ENCODE measurements around the gene STARD7.

The STARD7 gene

DNA sequence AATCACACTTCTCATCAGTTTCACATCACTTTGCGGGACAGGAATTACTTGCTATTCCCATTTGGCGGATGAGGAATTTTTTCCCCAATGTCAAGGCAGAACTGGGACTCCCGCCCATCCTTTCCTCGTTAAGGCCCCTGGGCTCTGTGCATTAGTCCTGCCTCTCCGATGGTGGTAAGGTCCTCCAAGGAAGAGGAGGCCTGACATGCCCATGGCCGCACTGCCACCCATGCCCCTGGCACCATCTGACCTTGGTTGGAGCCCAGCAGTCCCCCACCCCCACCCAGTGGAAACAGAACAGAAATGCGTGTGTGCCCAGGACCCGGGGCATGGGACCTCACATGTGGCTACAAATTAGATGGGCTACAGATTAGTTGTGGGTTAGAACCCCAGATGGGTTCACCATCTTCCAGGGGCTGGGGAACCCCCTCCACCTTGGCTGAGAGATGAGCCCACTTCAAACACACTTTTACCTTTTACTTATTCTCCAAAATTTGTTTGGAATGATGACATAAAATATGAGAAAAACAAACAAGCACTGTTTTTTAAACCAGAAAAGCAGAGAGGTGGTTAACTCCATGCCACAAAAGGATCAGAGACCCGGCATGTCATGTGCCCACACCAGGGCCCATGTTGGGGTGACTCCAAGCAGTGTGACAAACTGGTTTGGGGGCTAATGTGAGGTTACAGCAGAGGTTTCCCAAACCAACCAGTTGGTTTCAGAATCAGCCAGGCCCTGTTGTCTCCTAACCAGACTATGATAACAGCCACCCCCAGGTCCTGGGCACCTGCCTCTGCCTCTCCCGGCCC, 52.4 kb downstream of the STARD7 start:
- DNase-seq = peak in 2 of 42 donors; percentile 0 to 3
- intact Hi-C loops (cut with DNase I) = no loop called here

- no peak for DNase-seq
- intact Hi-C loops (cut with DNase I) = no loop called here
Measured at GRCh38 chr2:96154506-96155380, 53.9 kb downstream of the STARD7 start.

DNA sequence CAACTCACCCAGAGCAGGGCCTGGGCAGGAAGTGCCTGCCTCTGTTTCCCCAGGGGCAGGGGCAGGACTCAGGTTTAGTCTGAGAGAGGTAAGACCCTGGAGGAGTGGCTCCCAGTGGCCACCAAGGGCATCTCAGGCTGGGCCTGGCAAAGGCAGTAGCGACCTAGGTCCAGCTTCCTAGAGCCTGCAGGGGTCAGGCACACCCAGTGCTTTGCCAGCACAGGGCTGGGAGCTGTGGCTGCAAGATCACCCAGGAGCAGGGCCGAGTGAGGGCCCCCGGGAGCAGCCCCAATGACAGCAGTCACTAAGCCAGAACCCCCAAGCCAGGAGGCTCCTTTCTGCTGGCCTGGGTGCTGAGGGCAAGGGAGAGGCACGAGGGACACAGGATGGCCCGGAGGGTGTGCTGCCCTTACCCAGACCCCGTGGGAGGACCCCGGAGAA, 54.6 kb downstream of the STARD7 start:
- intact Hi-C loops (cut with DNase I) = no loop called here
- no peak for DNase-seq

- intact Hi-C loops (cut with DNase I) = no loop called here
- DNase-seq = no peak
Measured at GRCh38 chr2:96153291-96153713, 55.3 kb downstream of the STARD7 start.

GRCh38 chr2:96152304-96153161, 56.1 kb downstream of the STARD7 start:
- no peak for DNase-seq
- intact Hi-C loops (cut with DNase I) = no loop called here

GRCh38 chr2:96151595-96152303, 56.9 kb downstream of the STARD7 start:
- DNase-seq = peak in 3 of 42 donors; percentile 0 to 4 (median 0)

DNA sequence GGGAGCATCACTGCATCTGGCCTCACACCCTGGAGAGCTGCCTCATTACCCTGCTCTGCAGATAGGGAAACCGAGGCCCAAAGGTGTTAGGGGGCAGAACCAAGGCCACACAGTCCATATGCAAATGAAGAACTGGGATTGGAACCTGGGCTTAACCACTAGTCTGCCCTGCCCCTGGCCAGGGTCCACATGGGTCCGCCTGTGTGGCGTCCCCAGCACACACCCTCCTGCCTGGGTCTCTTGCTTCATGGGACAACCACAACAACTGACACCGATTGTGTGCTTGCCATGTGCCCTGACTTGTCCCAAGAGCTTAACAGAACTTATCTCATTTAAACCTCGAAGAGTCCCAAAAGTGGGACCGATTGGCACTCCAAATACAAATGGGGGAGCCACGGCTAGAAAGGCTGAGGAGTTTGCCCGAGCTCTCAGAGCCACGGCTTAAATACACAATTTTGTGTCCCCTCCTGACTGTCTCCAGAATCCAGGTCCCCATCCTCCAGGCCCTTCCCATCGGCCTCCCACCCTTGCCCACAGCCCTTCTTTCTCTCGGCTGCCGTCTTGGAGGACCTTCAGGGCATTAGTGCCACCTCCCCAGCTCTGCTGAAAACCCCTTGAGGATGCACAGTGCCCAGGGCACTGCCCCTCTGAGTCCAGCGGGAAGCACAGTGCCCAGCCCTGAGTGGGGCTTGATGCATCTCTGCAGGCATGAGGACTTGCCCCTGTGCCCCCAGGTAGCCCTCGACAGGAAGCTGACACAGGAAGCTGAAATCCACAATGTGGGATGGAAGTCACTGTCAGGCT, 57.6 kb downstream of the STARD7 start:
- DNase-seq = peak in 2 of 42 donors; percentile 1 to 20
- intact Hi-C loops (cut with DNase I) = no loop called here

More at GRCh38 chr2:96151595-96152303, 56.9 kb downstream of the STARD7 start:
- intact Hi-C loops (cut with DNase I) = no loop called here

- intact Hi-C loops (cut with DNase I) = no loop called here
- DNase-seq = peak in 2 of 42 donors; percentile 1 to 11
Measured at GRCh38 chr2:96150007-96150640, 58.5 kb downstream of the STARD7 start.

GRCh38 chr2:96148410-96149217, 60.0 kb downstream of the STARD7 start:
- peak; percentile 38 to 91 (median 74) for DNase-seq
- intact Hi-C loops (cut with DNase I) = loop anchor here (10.0 kb wide), 1 partner anchor 116 kb away; the partner anchor contains the start of genes CIAO1 and TMEM127

DNA sequence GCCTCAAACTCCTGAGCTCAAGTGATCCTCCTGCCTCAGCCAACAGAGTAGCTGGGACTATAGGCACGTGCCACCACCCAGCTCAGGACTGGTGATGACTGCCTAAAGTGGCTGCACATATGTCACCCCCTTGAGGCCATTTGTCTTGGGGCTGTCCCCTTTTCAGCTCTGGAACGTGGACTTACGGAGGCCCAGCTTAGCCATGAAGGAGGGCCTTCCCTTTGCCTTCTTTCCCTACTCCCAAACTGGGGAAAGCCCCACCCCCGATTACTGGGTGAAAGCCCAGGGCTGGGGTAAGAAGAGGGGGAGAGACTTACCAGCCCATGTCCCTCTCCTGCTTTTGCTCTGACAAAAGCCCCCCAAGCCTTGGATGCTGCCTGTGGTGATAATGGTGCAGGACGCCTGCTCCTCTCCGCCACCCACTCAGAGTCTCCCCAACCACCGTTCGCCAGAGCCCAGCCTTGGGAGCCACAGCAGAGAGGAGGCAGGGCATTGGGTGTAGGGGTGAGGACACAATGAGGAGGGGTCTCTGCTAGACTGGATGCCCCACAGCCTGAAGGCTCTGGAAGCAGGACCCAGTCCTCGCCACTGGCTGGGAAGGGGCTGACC, 60.9 kb downstream of the STARD7 start:
- DNase-seq = peak in 2 of 42 donors; percentile 1 to 28
- intact Hi-C loops (cut with DNase I) = loop anchor here (10.0 kb wide), 1 partner anchor 117 kb away; the partner anchor contains the start of genes CIAO1 and TMEM127

DNA sequence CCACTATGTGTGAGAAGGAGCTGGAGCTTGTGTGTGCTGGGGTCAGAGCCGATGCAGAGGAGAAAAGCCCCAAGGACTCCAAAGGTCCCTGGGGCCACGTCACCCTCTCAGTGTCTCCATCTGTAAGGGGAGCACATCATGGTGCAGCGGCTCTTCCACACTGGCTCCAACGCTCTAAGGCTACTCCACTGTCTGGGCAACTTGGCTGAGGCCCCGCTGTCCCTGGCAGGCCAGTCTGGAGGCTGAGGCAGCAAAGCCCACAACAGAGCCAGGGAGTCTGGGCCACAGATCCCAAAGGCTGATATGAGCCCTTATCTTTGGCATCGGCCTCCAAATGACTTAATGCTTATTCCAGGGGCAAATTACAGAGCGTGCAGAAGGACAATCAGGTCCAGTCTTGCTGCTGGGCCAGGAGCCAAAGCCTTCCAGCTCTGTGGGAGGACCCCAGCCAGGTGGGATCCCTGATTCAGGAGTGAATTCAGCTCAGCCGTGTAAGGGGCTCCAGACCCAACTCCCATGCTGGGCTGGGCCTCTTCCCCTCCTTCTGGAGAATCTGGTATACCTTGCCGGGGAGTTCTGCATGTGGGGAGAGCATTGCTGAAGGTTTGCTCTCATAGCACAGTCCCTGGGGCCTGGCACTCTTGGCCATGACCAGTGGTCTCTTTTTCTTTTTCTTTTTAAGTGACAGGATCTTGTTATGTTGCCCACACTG, 61.6 kb downstream of the STARD7 start:
- DNase-seq = peak in 1 of 42 donors; percentile 30
- intact Hi-C loops (cut with DNase I) = loop anchor here (10.0 kb wide), 1 partner anchor 118 kb away; the partner anchor contains the start of genes CIAO1 and TMEM127

DNA sequence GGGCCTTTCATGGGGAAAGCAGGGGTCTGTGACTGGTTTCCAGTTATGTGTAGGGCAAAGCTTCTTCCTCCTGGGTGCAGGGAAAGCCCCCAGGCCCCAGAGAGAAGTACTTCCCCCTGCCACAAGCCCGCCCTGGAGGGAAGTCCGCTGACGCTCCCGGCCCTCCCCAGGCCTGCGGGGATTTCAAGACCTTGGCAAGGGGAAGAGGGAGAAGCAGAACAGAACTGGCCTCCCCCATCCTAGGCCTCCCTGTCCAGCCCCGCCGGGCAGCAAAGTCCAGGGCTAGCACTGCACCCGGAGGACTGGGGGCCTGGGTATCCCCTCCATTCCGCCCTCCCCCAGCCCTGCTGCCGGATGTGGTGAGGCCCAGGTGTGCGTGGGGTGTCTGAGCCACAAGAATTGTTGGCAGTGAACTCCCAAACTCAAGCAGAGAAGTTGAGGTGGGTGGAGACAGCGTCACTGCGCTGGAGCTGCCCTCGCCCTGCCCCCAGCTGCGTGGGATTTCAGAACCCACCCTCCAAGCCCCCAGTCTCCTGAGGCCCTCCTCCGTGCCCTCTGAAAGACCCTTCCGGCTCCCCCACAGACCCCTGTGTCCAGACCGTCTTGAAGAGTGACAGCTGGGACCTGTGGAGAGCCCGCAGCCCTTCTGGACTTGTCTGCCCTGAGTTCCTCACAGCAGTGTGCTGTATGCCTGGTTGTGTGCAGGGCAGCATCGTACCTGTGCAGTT, 62.3 kb downstream of the STARD7 start:
- peak in 35 of 42 donors; percentile 22 to 78 (median 48) for DNase-seq
- intact Hi-C loops (cut with DNase I) = loop anchor here (10.0 kb wide), 1 partner anchor 118 kb away; the partner anchor contains the start of genes CIAO1 and TMEM127

DNA sequence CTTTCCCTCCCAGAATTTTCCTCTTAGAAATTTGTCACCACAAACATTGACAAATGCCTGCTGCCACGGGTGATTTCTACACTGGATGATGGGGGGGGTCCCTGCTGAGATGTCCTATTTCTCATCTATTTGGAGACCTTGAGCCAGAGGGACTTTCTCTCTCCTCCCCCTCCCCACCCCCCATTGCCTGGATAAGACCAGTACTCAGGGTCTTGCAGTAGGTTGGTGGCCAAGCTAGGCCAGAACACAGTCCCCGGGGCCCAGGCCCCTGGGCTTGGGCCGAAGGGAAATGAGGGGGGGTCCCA, 62.8 kb downstream of the STARD7 start:
- peak in 1 of 42 donors; percentile 20 for DNase-seq
- intact Hi-C loops (cut with DNase I) = loop anchor here (10.0 kb wide), 1 partner anchor 119 kb away; the partner anchor contains the start of genes CIAO1 and TMEM127

All from head of caudate nucleus (tissue), 42 donors.